Panc1 (cell line): Measurements from ENCODE around the gene SUSD4. TPM values are rescaled to one million over a fixed set of nuclear protein-coding genes. Genes with fewer than 3 reads are reported as not detected.

Experiments used
- ATAC-seq: fragments of 200-7000 bp; cut with Tn5 transposase; 2 replicates; pipeline ENCODE4 v1.9.1; 2020; ENCODE audit warnings: mild to moderate bottlenecking, moderate library complexity
- BruUV-seq: library from RNA; stranded (reverse); fragments of 400-500 nt; replicated peaks from 2 replicates; lab custom pipeline; 2021; lab: Mats Ljungman, UMichigan
- CTCF ChIA-PET: fragments of 300-600 bp; sonication (Branson Sonifier 250); formaldehyde crosslinking; loops from one replicate; lab custom pipeline; 2022; ENCODE audit warnings: antibody characterized with exemption; lab: Charles Lee
- POLR2A ChIA-PET: fragments of 300-600 bp; sonication (Branson Sonifier 250); formaldehyde crosslinking; loops from one replicate; lab custom pipeline; 2022; ENCODE audit warnings: antibody characterized with exemption; lab: Charles Lee
- DNase-seq: peaks from one replicate; pipeline ENCODE4 v3.0.0-alpha.2; 2010; ENCODE audit warnings: low read depth, low spot score
- H3K27ac ChIP-seq: 2 replicates; pipeline ENCODE4 v1.5.1; 2011; ENCODE audit warnings: mild to moderate bottlenecking, low read length, inconsistent platforms
- H3K27me3 ChIP-seq: fragments of 200-500 bp; sonication (Bioruptor generic); 2 replicates; pipeline ENCODE4 v1.6.0; 2014; ENCODE audit warnings: low read length, inconsistent platforms; ENCODE audit not compliant: control insufficient read depth, insufficient read depth
- H3K36me3 ChIP-seq: fragments of 200-500 bp; sonication (Bioruptor generic); 2 replicates; pipeline ENCODE4 v1.5.1; 2014; ENCODE audit warnings: inconsistent platforms, mild to moderate bottlenecking, low read length, moderate library complexity; ENCODE audit not compliant: control insufficient read depth, insufficient read depth
- H3K4me1 ChIP-seq: 2 replicates; pipeline ENCODE4 v1.5.1; 2011; ENCODE audit warnings: inconsistent platforms, mild to moderate bottlenecking, low read length, moderate library complexity; ENCODE audit not compliant: control insufficient read depth, insufficient read depth
- H3K4me3 ChIP-seq, 2 experiments: 2 replicates each; pipeline ENCODE4 v1.5.1; 2011 to 2012; ENCODE audit warnings: low read depth in 2 of 2, low read length in 2 of 2, mild to moderate bottlenecking in 2 of 2, inconsistent platforms in 1 of 2, moderate library complexity in 1 of 2
- H3K9me3 ChIP-seq: fragments of 200-500 bp; sonication (Bioruptor generic); 2 replicates; pipeline ENCODE4 v1.5.1; 2014; ENCODE audit warnings: low read depth, mild to moderate bottlenecking, inconsistent platforms, low read length, moderate library complexity; ENCODE audit not compliant: control insufficient read depth, insufficient read depth
- POLR2AphosphoS5 ChIP-seq: IDR thresholded peaks from 2 replicates; pipeline ENCODE4 v1.6.1; 2012; ENCODE audit warnings: mild to moderate bottlenecking, low read depth, low read length, moderate library complexity
- SIN3A ChIP-seq: IDR thresholded peaks from 2 replicates; pipeline ENCODE4 v1.6.1; 2012; ENCODE audit warnings: low read depth, mild to moderate bottlenecking, low read length, moderate library complexity, borderline replicate concordance; ENCODE audit not compliant: insufficient read depth
- TCF7L2 ChIP-seq: IDR thresholded peaks from 2 replicates; pipeline ENCODE4 v1.6.1; 2011; ENCODE audit warnings: mild to moderate bottlenecking, low read depth, low read length, inconsistent platforms
- in situ Hi-C: cut with HindIII; loops from 2 replicates; pipeline ENCODE4 v1.10.0; 2016; ENCODE audit warnings: low sequenced_read_pairs, low pct_unique_long_range_greater_than_20kb
- intact Hi-C: fragments of 100-400 bp; cut with micrococcal nuclease; formaldehyde crosslinking; loops from one replicate; pipeline ENCODE4 v1.10.0; 2022; ENCODE audit not compliant: unreplicated experiment
- total RNA-seq: library from RNA; stranded (reverse); gene quantifications from one replicate; pipeline ENCODE4 v1.2.1, GENCODE V29; 2021; ENCODE audit not compliant: unreplicated experiment
- TF ChIP-seq, protein P1 (sequence below), 2 experiments: IDR thresholded peaks; 2 replicates each; pipeline ENCODE4 v1.6.1; 2011 to 2012; ENCODE audit warnings: low read depth in 2 of 2, control low read depth in 1 of 2, low read length in 1 of 2, mild to moderate bottlenecking in 1 of 2, moderate library complexity in 1 of 2; ENCODE audit not compliant: insufficient read depth in 1 of 2
- TF ChIP-seq, protein P2 (sequence below): fragments of 450-650 bp; IDR thresholded peaks from 2 replicates; pipeline ENCODE4 v1.5.1; 2017; ENCODE audit warnings: mild to moderate bottlenecking

The SUSD4 gene
- total RNA-seq, 1 experiment from 2014 or later = 0.28 TPM

DNA sequence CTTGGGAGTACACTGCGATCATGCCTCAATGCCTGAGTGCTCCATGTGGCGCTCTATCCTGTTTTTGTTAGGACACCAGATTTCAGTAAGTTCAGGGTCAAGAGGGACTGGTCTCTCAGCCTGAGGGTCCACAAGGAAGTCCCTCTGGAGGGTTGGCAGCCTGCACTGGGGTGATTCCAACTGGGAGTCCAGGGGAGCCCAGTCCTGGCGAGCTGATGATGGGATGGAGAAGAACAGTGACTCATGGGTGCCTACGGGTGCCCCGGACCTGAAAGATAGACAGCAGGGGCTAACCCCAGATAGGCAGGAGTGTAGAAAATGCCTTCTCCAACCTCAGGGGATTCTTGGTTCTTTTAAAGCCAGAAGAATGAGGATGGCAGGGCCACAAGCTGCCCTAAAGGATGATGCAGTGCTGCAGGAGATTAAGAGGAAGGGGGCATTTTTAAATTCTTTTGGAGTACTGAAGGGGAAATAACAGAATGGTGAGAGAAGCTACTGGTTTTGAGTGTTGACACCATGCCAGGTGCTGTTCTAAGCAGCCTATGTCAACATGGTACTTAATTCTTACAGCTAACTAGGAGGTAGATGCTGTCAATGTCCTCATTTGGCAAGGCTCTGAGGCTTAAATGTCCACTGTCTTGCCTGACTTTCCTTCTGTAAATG is 152.5 kb downstream of the SUSD4 start:
- ChIA-PET CTCF (no interaction called here), POLR2A (no interaction called here)
- Histone ChIP-seq H3K27me3 (no peaks in the 10 kb centered on the region), H3K4me3 (no peak overlapping the region), H3K9me3 (no peaks in the 10 kb centered on the region), H3K4me1 (no peaks in the 10 kb centered on the region), H3K27ac (no peak overlapping the region), H3K36me3 (no peaks in the 10 kb centered on the region)
- intact Hi-C loops (no loop called here), in situ Hi-C loops (no loop called here)
- no TSS peak for BruUV-seq
- no peak for ATAC-seq
- DNase-seq = no peak
- TF ChIP-seq, protein P1, sequence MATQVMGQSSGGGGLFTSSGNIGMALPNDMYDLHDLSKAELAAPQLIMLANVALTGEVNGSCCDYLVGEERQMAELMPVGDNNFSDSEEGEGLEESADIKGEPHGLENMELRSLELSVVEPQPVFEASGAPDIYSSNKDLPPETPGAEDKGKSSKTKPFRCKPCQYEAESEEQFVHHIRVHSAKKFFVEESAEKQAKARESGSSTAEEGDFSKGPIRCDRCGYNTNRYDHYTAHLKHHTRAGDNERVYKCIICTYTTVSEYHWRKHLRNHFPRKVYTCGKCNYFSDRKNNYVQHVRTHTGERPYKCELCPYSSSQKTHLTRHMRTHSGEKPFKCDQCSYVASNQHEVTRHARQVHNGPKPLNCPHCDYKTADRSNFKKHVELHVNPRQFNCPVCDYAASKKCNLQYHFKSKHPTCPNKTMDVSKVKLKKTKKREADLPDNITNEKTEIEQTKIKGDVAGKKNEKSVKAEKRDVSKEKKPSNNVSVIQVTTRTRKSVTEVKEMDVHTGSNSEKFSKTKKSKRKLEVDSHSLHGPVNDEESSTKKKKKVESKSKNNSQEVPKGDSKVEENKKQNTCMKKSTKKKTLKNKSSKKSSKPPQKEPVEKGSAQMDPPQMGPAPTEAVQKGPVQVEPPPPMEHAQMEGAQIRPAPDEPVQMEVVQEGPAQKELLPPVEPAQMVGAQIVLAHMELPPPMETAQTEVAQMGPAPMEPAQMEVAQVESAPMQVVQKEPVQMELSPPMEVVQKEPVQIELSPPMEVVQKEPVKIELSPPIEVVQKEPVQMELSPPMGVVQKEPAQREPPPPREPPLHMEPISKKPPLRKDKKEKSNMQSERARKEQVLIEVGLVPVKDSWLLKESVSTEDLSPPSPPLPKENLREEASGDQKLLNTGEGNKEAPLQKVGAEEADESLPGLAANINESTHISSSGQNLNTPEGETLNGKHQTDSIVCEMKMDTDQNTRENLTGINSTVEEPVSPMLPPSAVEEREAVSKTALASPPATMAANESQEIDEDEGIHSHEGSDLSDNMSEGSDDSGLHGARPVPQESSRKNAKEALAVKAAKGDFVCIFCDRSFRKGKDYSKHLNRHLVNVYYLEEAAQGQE (IDR thresholded peaks at IDR 0.05; ENCODE audit: insufficient read depth in 1 of 2, low read depth in 2 of 2, low read length in 1 of 2) = no peak
- TF ChIP-seq, protein P2, sequence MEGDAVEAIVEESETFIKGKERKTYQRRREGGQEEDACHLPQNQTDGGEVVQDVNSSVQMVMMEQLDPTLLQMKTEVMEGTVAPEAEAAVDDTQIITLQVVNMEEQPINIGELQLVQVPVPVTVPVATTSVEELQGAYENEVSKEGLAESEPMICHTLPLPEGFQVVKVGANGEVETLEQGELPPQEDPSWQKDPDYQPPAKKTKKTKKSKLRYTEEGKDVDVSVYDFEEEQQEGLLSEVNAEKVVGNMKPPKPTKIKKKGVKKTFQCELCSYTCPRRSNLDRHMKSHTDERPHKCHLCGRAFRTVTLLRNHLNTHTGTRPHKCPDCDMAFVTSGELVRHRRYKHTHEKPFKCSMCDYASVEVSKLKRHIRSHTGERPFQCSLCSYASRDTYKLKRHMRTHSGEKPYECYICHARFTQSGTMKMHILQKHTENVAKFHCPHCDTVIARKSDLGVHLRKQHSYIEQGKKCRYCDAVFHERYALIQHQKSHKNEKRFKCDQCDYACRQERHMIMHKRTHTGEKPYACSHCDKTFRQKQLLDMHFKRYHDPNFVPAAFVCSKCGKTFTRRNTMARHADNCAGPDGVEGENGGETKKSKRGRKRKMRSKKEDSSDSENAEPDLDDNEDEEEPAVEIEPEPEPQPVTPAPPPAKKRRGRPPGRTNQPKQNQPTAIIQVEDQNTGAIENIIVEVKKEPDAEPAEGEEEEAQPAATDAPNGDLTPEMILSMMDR = no peak
- TF ChIP-seq POLR2AphosphoS5 (no peak), SIN3A (no peak), TCF7L2 (no peak)

DNA sequence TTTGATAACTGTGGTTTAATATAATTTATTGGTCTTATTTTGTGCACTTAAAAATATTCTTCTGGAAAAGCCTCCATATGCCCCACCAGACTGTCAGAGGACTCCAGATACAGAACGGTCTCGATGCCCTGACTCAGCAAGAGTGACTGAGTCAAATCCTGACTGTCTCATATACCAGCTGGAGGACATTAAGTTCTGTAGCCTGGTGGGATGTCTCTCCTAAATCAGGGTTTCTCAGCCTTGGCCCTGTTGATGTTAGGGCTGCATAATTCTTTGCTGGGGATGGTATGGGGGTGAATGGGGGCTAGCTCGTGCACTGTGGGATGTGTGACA is 153.2 kb downstream of the SUSD4 start:
- no TSS peak for BruUV-seq
- ChIA-PET POLR2A (no interaction called here), CTCF (no interaction called here)
- ATAC-seq = no peak
- intact Hi-C loops (no loop called here), in situ Hi-C loops (no loop called here)
- no peaks in the 10 kb centered on the region for H3K27me3 ChIP-seq
- no peaks in the 10 kb centered on the region for H3K36me3 ChIP-seq
- H3K4me1 ChIP-seq = no peaks in the 10 kb centered on the region
- DNase-seq = no peak
- TF ChIP-seq SIN3A (no peak), POLR2AphosphoS5 (no peak), TCF7L2 (no peak)
- TF ChIP-seq, protein P2 = no peak
- TF ChIP-seq, protein P1 (IDR thresholded peaks at IDR 0.05; ENCODE audit: insufficient read depth in 1 of 2, low read depth in 2 of 2, low read length in 1 of 2) = no peak
- H3K9me3 ChIP-seq = no peaks in the 10 kb centered on the region
- no peak overlapping the region for H3K27ac ChIP-seq
- H3K4me3 ChIP-seq = no peak overlapping the region
